Astrocyte (in vitro differentiated cells and primary cell): ENCODE data around the gene TENM4.

Experiments
- EZH2 ChIP-seq: IDR thresholded peaks from 2 replicates; pipeline ENCODE4 v1.6.1; 2012; ENCODE audit warnings: mild to moderate bottlenecking, low read length, inconsistent platforms; ENCODE audit not compliant: insufficient read depth
- TF ChIP-seq, protein P1 (sequence below): IDR thresholded peaks from 2 replicates; pipeline ENCODE4 v1.5.1; 2011; ENCODE audit warnings: low read depth, mild to moderate bottlenecking, inconsistent platforms, low read length, moderate library complexity; ENCODE audit not compliant: insufficient read depth

DNA sequence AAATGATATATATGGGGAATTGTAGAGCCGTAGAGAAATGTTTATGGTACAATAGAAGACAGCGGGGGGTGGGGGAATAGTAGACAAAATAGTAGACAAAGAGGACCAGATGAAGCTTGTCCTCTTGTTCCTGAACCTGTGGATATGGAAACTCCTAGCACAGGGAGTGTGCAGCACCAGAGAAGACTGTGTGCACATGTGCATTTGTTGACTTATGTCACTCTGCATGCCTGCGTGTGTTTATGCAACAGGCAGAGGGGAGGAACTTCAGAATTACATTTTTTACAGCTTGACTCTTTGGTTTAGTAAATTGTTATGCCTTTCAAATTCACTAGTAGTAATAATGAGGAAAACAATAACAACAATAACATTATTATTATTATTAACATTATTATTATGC lies 36.0 kb downstream of the TENM4 start:
- TF ChIP-seq, protein P1, sequence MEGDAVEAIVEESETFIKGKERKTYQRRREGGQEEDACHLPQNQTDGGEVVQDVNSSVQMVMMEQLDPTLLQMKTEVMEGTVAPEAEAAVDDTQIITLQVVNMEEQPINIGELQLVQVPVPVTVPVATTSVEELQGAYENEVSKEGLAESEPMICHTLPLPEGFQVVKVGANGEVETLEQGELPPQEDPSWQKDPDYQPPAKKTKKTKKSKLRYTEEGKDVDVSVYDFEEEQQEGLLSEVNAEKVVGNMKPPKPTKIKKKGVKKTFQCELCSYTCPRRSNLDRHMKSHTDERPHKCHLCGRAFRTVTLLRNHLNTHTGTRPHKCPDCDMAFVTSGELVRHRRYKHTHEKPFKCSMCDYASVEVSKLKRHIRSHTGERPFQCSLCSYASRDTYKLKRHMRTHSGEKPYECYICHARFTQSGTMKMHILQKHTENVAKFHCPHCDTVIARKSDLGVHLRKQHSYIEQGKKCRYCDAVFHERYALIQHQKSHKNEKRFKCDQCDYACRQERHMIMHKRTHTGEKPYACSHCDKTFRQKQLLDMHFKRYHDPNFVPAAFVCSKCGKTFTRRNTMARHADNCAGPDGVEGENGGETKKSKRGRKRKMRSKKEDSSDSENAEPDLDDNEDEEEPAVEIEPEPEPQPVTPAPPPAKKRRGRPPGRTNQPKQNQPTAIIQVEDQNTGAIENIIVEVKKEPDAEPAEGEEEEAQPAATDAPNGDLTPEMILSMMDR = no peak
- TF ChIP-seq EZH2 = no peak
